Pericardium fibroblast (primary cell): ENCODE results near the gene RNF126. TPM values are rescaled to one million over a fixed set of nuclear protein-coding genes. Genes with fewer than 3 reads are reported as not detected.

ENCODE experiments used
- total RNA-seq: library from RNA; depleted of rRNA; stranded (reverse); fragments of >200 nt; gene quantifications from 2 replicates; pipeline ENCODE4 v1.2.3, GENCODE V29; 2015

The RNF126 gene
- 45.9 and 58.9 TPM in 2 replicates for total RNA-seq

GRCh38 chr19:662962-663681, at the start of gene RNF126:
TSS of gene RNF126 (minus strand) at chr19:663214. CDS start at chr19:663121, 93 bp downstream.

GRCh38 chr19:708154-709143, 45.4 kb upstream of the RNF126 start, which contains the start of gene PALM:
TSS of gene PALM (plus strand) at chr19:708935. CDS start at chr19:709147, 212 bp downstream.

GRCh38 chr19:695352-695949, 32.4 kb upstream of the RNF126 start, which contains the start of gene PRSS57:
TSS of gene PRSS57 (minus strand) at chr19:695452. CDS start at chr19:695430, 22 bp downstream.

GRCh38 chr19:676339-677105, 13.5 kb upstream of the RNF126 start, which contains the start of gene FSTL3:
TSS of gene FSTL3 (plus strand) at chr19:676392. CDS start at chr19:676424, 32 bp downstream.

GRCh38 chr19:639253-640160, 23.5 kb downstream of the RNF126 start, which contains the start of gene FGF22:
TSS of gene FGF22 (plus strand) at chr19:639879. CDS start at chr19:639926, 47 bp downstream.

GRCh38 chr19:633068-633785, 29.8 kb downstream of the RNF126 start, which contains the start of gene POLRMT:
TSS of gene POLRMT (minus strand) at chr19:633537. CDS start at chr19:633512, 25 bp downstream.

Other genes starting within 250 kb of the RNF126 start
- 5.5 and 11.6 TPM in 2 replicates for gene SHC2, start 202.2 kb downstream of the RNF126 start, total RNA-seq
- gene MADCAM1, start 166.7 kb downstream of the RNF126 start, total RNA-seq, result not detected in 2 replicates
- 93.8 and 99.7 TPM in 2 replicates for gene TPGS1, start 155.7 kb downstream of the RNF126 start, total RNA-seq
- gene CDC34, start 131.5 kb downstream of the RNF126 start, total RNA-seq, result 109 and 112 TPM in 2 replicates
- gene GZMM, start 119.2 kb downstream of the RNF126 start, total RNA-seq, result 0.23 TPM in 1 of 2 replicates, not detected in the other
- 809 and 860 TPM in 2 replicates for gene BSG, start 90.6 kb downstream of the RNF126 start, total RNA-seq
- gene HCN2, start 73.3 kb downstream of the RNF126 start, total RNA-seq, result 3.9 and 4.6 TPM in 2 replicates
- 18.2 and 21.0 TPM in 2 replicates for gene POLRMT, start 29.7 kb downstream of the RNF126 start, total RNA-seq
- 0.26 TPM in 1 of 2 replicates, not detected in the other for gene FGF22, start 23.3 kb downstream of the RNF126 start, total RNA-seq
- 280 and 441 TPM in 2 replicates for gene FSTL3, start 13.2 kb upstream of the RNF126 start, total RNA-seq
- not detected in 2 replicates for gene PRSS57, start 32.2 kb upstream of the RNF126 start, total RNA-seq
- 140 and 141 TPM in 2 replicates for gene PALM, start 45.7 kb upstream of the RNF126 start, total RNA-seq
- gene MISP, start 87.9 kb upstream of the RNF126 start, total RNA-seq, result not detected in 2 replicates
- 130 and 227 TPM in 2 replicates for gene PTBP1, start 134.2 kb upstream of the RNF126 start, total RNA-seq
- gene PLPPR3, start 158.7 kb upstream of the RNF126 start, total RNA-seq, result 0.09 and 1.6 TPM in 2 replicates
- gene AZU1, start 164.6 kb upstream of the RNF126 start, total RNA-seq, result not detected in 2 replicates
- gene PRTN3, start 177.8 kb upstream of the RNF126 start, total RNA-seq, result 2.0 TPM in 1 of 2 replicates, not detected in the other
- 3.4 and 8.4 TPM in 2 replicates for gene ELANE, start 189.1 kb upstream of the RNF126 start, total RNA-seq
- gene CFD, start 196.4 kb upstream of the RNF126 start, total RNA-seq, result 190 and 206 TPM in 2 replicates
- 42.2 and 44.2 TPM in 2 replicates for gene MED16, start 230.0 kb upstream of the RNF126 start, total RNA-seq
- gene RNU6-9, start 230.3 kb upstream of the RNF126 start, total RNA-seq, result not detected in 2 replicates